Measurements from ENCODE around the gene CD1E. TPM values are rescaled to one million over a fixed set of nuclear protein-coding genes. Genes with fewer than 3 reads are reported as not detected.

CD1E gene
- total and polyA plus RNA-seq, 10 of the 15 experiments (the other 5 are each of a cell fraction or from before 2014, with no cell fraction given) = 0.05 to 0.07 (median 0.05) TPM; not detected in 7

- TF ChIP-seq, protein P1, sequence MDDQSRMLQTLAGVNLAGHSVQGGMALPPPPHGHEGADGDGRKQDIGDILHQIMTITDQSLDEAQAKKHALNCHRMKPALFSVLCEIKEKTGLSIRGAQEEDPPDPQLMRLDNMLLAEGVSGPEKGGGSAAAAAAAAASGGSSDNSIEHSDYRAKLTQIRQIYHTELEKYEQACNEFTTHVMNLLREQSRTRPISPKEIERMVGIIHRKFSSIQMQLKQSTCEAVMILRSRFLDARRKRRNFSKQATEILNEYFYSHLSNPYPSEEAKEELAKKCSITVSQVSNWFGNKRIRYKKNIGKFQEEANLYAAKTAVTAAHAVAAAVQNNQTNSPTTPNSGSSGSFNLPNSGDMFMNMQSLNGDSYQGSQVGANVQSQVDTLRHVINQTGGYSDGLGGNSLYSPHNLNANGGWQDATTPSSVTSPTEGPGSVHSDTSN (IDR thresholded peaks at IDR 0.05; ENCODE audit: insufficient replicate concordance, low read depth, low read length) = no peak
- TF ChIP-seq POLR2AphosphoS5 (IDR thresholded peaks at IDR 0.05; ENCODE audit: low read length) (no peak), STAT1 (conservative IDR thresholded peaks at IDR 0.05) (no peak)
Observed at GRCh38 chr1:158324395-158324794, 29.3 kb upstream of the CD1E start (continued).

GRCh38 chr1:158327481-158327880 is 26.2 kb upstream of the CD1E start:
- SMC1A ChIA-PET (ENCODE audit: uncharacterized antibody, unreplicated experiment) = interaction anchor here (0.8 to 6.8 kb wide), 4 partner anchors 33 to 123 kb away, joined by 3 to 172 read pairs (median 64); no protein-coding TSS in a partner anchor
- Histone ChIP-seq H3K36me3 (ENCODE audit: control insufficient read depth in 2 of 2, insufficient read depth in 2 of 2, low read length in 1 of 2) (no peaks in the 10 kb centered on the region), H3K27ac (ENCODE audit: control insufficient read depth, insufficient read depth) (no peak overlapping the region), H3K4me1 (ENCODE audit: control insufficient read depth, insufficient read depth, low read length) (peaks cover 9% of the 10 kb centered on the region), H4K20me1 (ENCODE audit: control insufficient read depth, insufficient read depth) (no peaks in the 10 kb centered on the region), H3K4me2 (ENCODE audit: control insufficient read depth, insufficient read depth) (no peak overlapping the region), H3K9me3 (replicated peaks; ENCODE audit: control insufficient read depth, insufficient read depth, low read length) (peaks cover 4% of the 10 kb centered on the region; the same call in 1 of the 3 replicates), H2AFZ (ENCODE audit: control insufficient read depth, low read depth, low read length) (no peak overlapping the region), H3K79me2 (ENCODE audit: control insufficient read depth, insufficient read depth, low read length) (no peaks in the 10 kb centered on the region), H3K4me3 (no peak overlapping the region), H3K9ac (ENCODE audit: control insufficient read depth, insufficient read depth, low read length) (no peak overlapping the region), H3K27me3 (replicated peaks in 1 of 2; ENCODE audit: control insufficient read depth in 2 of 2, insufficient read depth in 2 of 2, low read length in 1 of 2) (no peaks in the 10 kb centered on the region)
- CTCF ChIA-PET = interaction anchor here (0.7 to 12.2 kb wide), 7 partner anchors 10 to 671 kb away, joined by 3 to 267 read pairs (median 4); no protein-coding TSS in a partner anchor
- in situ Hi-C loops (cut with MboI) = no loop called here
- RAD21 ChIA-PET (ENCODE audit: unreplicated experiment) = interaction anchor here (1.0 to 10.6 kb wide), 4 partner anchors 37 to 123 kb away, joined by 3 to 179 read pairs (median 48); partner anchors contain the start of gene CD1C
- no TSS peak for BruUV-seq (replicated peaks)
- intact Hi-C loops (cut with micrococcal nuclease; ENCODE audit: unreplicated experiment) = no loop called here
- POLR2A ChIA-PET = no interaction called here
- ATAC-seq (no peak), DNase-seq (ENCODE audit: low read depth, low spot score) (no peak), FAIRE-seq (no peak)
- TF ChIP-seq RAD51 (IDR thresholded peaks at IDR 0.05) (no peak), STAT3 (IDR thresholded peaks at IDR 0.05; ENCODE audit: low read depth, low read length) (no peak), MYC (IDR thresholded peaks at IDR 0.05; ENCODE audit: insufficient read depth, insufficient read length, insufficient replicate concordance, low read length, severe bottlenecking) (no peak), PAX5 (IDR thresholded peaks at IDR 0.05; ENCODE audit: borderline replicate concordance, low read depth, low read length) (no peak), IRF3 (IDR thresholded peaks at IDR 0.05) (no peak), CBX5 (IDR thresholded peaks at IDR 0.05; ENCODE audit: low read depth) (no peak), USF1 (IDR thresholded peaks at IDR 0.05; ENCODE audit: borderline replicate concordance, extremely low read length, insufficient read depth, low read depth, low read length) (no peak), BACH1 (IDR thresholded peaks at IDR 0.05; ENCODE audit: borderline replicate concordance) (no peak), SIN3A (IDR thresholded peaks at IDR 0.05; ENCODE audit: low read depth, low read length) (no peak), RFX5 (IDR thresholded peaks at IDR 0.05; ENCODE audit: low read depth, low read length) (no peak), RBBP5 (conservative IDR thresholded peaks at IDR 0.05) (no peak), YBX1 (IDR thresholded peaks at IDR 0.05) (no peak), IKZF2 (IDR thresholded peaks at IDR 0.05) (no peak), MXI1 (IDR thresholded peaks at IDR 0.05; ENCODE audit: low read depth, low read length) (no peak)
- TF ChIP-seq, protein P2, sequence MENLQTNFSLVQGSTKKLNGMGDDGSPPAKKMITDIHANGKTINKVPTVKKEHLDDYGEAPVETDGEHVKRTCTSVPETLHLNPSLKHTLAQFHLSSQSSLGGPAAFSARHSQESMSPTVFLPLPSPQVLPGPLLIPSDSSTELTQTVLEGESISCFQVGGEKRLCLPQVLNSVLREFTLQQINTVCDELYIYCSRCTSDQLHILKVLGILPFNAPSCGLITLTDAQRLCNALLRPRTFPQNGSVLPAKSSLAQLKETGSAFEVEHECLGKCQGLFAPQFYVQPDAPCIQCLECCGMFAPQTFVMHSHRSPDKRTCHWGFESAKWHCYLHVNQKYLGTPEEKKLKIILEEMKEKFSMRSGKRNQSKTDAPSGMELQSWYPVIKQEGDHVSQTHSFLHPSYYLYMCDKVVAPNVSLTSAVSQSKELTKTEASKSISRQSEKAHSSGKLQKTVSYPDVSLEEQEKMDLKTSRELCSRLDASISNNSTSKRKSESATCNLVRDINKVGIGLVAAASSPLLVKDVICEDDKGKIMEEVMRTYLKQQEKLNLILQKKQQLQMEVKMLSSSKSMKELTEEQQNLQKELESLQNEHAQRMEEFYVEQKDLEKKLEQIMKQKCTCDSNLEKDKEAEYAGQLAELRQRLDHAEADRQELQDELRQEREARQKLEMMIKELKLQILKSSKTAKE (IDR thresholded peaks at IDR 0.05; ENCODE audit: low read depth, poor library complexity, severe bottlenecking) = no peak
- TF ChIP-seq, protein P3, sequence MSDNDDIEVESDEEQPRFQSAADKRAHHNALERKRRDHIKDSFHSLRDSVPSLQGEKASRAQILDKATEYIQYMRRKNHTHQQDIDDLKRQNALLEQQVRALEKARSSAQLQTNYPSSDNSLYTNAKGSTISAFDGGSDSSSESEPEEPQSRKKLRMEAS (IDR thresholded peaks at IDR 0.05; ENCODE audit: low read depth, low read length) = no peak
